Measurements from ENCODE around the gene ZNF334. TPM values are rescaled to one million over a fixed set of nuclear protein-coding genes. Genes with fewer than 3 reads are reported as not detected.

ZNF334 gene
- total and polyA plus RNA-seq, 10 donors = 1.2 to 4.5 (median 2.2) TPM

GRCh38 chr20:46545827-46546138 lies 32.4 kb upstream of the ZNF334 start:
- Histone ChIP-seq H3K4me1 (peaks cover 0 to 38% (median 14%) of the 10 kb centered on the region in 6 donors), H3K27ac (no peak overlapping the region), H3K27me3 (replicated peaks in 1 of 7) (peaks cover 0 to 41% (median 5%) of the 10 kb centered on the region in 7 donors), H3K9me3 (no peaks in the 10 kb centered on the region), H3K36me3 (no peaks in the 10 kb centered on the region), H3K4me3 (no peak overlapping the region)
- WGBS, 5 donors = 80 to 95% (median 91%) methylated on average over 4 to 9 of the region's 9 CpGs
- no peak for TF ChIP-seq CTCF (IDR thresholded peaks at IDR 0.05 in 8 of 11, conservative IDR thresholded peaks at IDR 0.05 in 3 of 11)
- no peak for TF ChIP-seq POLR2AphosphoS5 (IDR thresholded peaks at IDR 0.05)
- no peak for TF ChIP-seq POLR2A (IDR thresholded peaks at IDR 0.05)
- DNase-seq = no peak
- intact Hi-C loops (cut with DNase I; ENCODE audit: low total_unique reads) = no loop called here

GRCh38 chr20:46545077-46545826 lies 31.9 kb upstream of the ZNF334 start:
- intact Hi-C loops (cut with DNase I; ENCODE audit: low total_unique reads) = no loop called here
- no peak for DNase-seq
- H3K9me3 ChIP-seq = no peaks in the 10 kb centered on the region
- peaks cover 0 to 32% (median 14%) of the 10 kb centered on the region in 6 donors for H3K4me1 ChIP-seq
- WGBS, 5 donors = 29 to 63% (median 52%) methylated on average over 4 to 14 of the region's 14 CpGs
- no peak overlapping the region for H3K4me3 ChIP-seq
- H3K36me3 ChIP-seq = no peaks in the 10 kb centered on the region
- TF ChIP-seq CTCF (IDR thresholded peaks at IDR 0.05 in 8 of 11, conservative IDR thresholded peaks at IDR 0.05 in 3 of 11) = no peak
- TF ChIP-seq POLR2A (IDR thresholded peaks at IDR 0.05) = no peak
- no peak for TF ChIP-seq POLR2AphosphoS5 (IDR thresholded peaks at IDR 0.05)
- peaks cover 0 to 41% (median 5%) of the 10 kb centered on the region in 7 donors for H3K27me3 ChIP-seq (replicated peaks in 1 of 7)
- no peak overlapping the region for H3K27ac ChIP-seq

- Histone ChIP-seq H3K36me3 (no peaks in the 10 kb centered on the region), H3K9me3 (no peaks in the 10 kb centered on the region), H3K4me3 (no peak overlapping the region), H3K27me3 (replicated peaks in 1 of 7) (peaks cover 0 to 44% (median 5%) of the 10 kb centered on the region in 7 donors), H3K27ac (no peak overlapping the region), H3K4me1 (peaks cover 0 to 26% (median 14%) of the 10 kb centered on the region in 6 donors)
- DNase-seq = no peak
- intact Hi-C loops (cut with DNase I; ENCODE audit: low total_unique reads) = no loop called here
- 83 to 94% (median 89%) methylated on average over 3 of the region's 3 CpGs for WGBS, 5 donors
- TF ChIP-seq CTCF (IDR thresholded peaks at IDR 0.05 in 8 of 11, conservative IDR thresholded peaks at IDR 0.05 in 3 of 11) (no peak), POLR2AphosphoS5 (IDR thresholded peaks at IDR 0.05) (no peak), POLR2A (IDR thresholded peaks at IDR 0.05) (no peak)
Measured at GRCh38 chr20:46544576-46544975, 31.2 kb upstream of the ZNF334 start.

- no peak overlapping the region for H3K4me3 ChIP-seq
- intact Hi-C loops (cut with DNase I; ENCODE audit: low total_unique reads) = no loop called here
- no peaks in the 10 kb centered on the region for H3K36me3 ChIP-seq
- no peaks in the 10 kb centered on the region for H3K9me3 ChIP-seq
- DNase-seq = no peak
- no peak overlapping the region for H3K27ac ChIP-seq
- 13 to 36% (median 20%) methylated on average over 1 of the region's 1 CpG for WGBS, 5 donors
- peaks cover 0 to 24% (median 14%) of the 10 kb centered on the region in 6 donors for H3K4me1 ChIP-seq
- no peak for TF ChIP-seq POLR2A (IDR thresholded peaks at IDR 0.05)
- TF ChIP-seq CTCF (IDR thresholded peaks at IDR 0.05 in 8 of 11, conservative IDR thresholded peaks at IDR 0.05 in 3 of 11) = no peak
- peaks cover 0 to 50% (median 5%) of the 10 kb centered on the region in 7 donors for H3K27me3 ChIP-seq (replicated peaks in 1 of 7)
Measured at GRCh38 chr20:46543959-46544358, 30.6 kb upstream of the ZNF334 start.
